Activated CD8-positive, alpha-beta T cell treated with anti-CD3 and anti-CD28 coated beads, Interleukin-2, amount 10 ng/mL, durations not matched to agents 7 days and 5 days (primary cell): ENCODE results near the gene PROM2. TPM values are rescaled to one million over a fixed set of nuclear protein-coding genes. Genes with fewer than 3 reads are reported as not detected.

Experiments
- ATAC-seq: fragments of 150-1000 bp; cut with Tn5 transposase; one replicate; pipeline ENCODE4 v1.10.0; 2021; ENCODE audit warnings: moderate library complexity
- CTCF ChIA-PET: fragments of 350-600 bp; sonication (Branson Sonifier 250); formaldehyde crosslinking; loops from one replicate; lab custom pipeline; 2021; ENCODE audit warnings: antibody characterized with exemption; lab: Charles Lee
- POLR2A ChIA-PET: fragments of 350-600 bp; sonication (Branson Sonifier 250); formaldehyde crosslinking; loops from one replicate; lab custom pipeline; 2021; ENCODE audit warnings: antibody characterized with exemption; lab: Charles Lee
- DNase-seq: peaks from one replicate; pipeline ENCODE4 v3.0.0-alpha.2; 2020
- H3K27ac Mint-ChIP-seq: one replicate; pipeline ENCODE4 v1.8.0; 2021; ENCODE audit warnings: mild to moderate bottlenecking, mixed read lengths
- H3K27me3 Mint-ChIP-seq: one replicate; pipeline ENCODE4 v1.8.0; 2021; ENCODE audit warnings: low read depth, mixed read lengths
- H3K36me3 Mint-ChIP-seq: one replicate; pipeline ENCODE4 v1.8.0; 2021; ENCODE audit warnings: low read depth, mixed read lengths
- H3K4me1 Mint-ChIP-seq: one replicate; pipeline ENCODE4 v1.8.0; 2021; ENCODE audit warnings: low read depth, mixed read lengths
- H3K4me3 Mint-ChIP-seq: one replicate; pipeline ENCODE4 v1.8.0; 2021; ENCODE audit warnings: mild to moderate bottlenecking, mixed read lengths
- H3K9me3 Mint-ChIP-seq: one replicate; pipeline ENCODE4 v1.8.0; 2022; ENCODE audit warnings: mixed read lengths; ENCODE audit not compliant: insufficient read depth
- total RNA-seq, 2 experiments: library from RNA; stranded (reverse); gene quantifications; one replicate each; pipeline ENCODE4 v1.2.3, GENCODE V29; 2021

PROM2 gene
- total RNA-seq, 2 experiments from 2014 or later: 0.34 to 0.47 TPM

DNA sequence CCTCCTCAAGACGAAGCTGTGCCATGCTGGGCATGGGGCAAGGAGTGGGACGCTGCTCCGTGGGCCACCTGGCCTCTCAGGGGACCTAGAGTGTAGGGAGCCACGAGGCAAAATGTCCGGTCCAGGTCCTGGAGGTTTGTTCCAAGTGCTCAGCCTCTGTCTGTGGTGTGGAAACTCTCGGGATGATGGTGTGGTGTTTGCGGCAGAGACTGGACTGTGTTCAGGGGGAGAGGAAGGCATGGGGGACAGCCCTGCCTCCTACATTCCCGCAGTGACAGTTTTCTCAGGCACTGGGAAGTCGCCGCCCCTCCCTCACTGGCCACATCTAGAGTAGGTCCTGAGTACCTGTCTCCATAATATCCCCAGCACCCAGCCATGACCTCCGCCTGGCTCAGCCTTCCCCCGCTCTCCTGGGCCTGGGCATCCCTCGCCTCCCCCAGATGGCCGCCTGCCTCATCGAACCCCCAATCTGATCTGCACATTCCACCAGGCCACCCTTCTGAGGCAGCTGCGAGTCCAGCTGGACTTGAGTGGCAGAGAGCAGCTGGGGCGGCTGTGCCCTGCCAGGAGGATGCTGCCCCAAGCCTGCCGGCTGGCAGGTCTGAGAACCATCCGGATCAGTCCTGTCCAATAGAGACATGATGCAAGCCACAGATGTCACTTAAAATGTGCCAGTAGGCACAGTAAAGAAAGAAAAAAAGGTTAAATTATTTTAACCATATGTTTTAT lies 29.1 kb downstream of the PROM2 start:
- ChIA-PET CTCF (no interaction called here), POLR2A (no interaction called here)
- H3K9me3 Mint-ChIP-seq: no peaks in the 10 kb centered on the region
- DNase-seq: no peak
- H3K4me3 Mint-ChIP-seq: no peak overlapping the region
- no peak overlapping the region for H3K27ac Mint-ChIP-seq
- no peaks in the 10 kb centered on the region for H3K36me3 Mint-ChIP-seq
- no peaks in the 10 kb centered on the region for H3K27me3 Mint-ChIP-seq
- H3K4me1 Mint-ChIP-seq: no peaks in the 10 kb centered on the region
- no peak for ATAC-seq

DNA sequence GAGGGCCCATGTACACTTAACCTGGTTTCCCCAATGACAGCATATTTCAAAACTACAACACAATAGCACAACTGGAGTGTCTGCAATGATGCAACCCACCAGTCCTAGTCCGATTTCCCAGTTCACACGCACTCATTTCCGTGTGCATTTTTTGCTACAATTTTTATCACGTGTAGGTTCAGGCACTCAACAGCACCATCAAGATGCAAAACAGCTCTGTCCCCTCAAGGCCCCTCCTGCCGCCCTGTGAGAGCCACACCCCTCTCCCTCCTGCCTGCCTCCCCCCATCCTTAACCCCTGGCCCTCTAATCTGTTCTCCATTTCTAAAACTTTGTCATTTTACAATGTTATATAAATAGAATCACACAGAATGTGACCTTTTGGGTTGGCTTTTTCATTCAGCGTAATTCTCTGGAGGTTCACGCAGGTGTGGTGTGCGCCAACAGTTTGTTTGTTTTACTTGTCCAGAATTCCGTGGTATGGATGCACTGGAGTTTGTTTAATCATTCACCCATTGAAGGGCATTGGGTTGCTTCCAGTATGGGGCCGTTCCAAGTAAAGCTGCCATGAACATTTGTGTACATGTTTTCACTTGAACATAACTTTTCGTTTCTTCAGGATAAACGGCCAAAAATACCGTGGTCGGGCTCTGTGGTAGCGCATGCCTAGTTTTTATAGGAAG lies 31.3 kb downstream of the PROM2 start:
- Mint-ChIP-seq H3K27me3 (no peaks in the 10 kb centered on the region), H3K4me1 (no peaks in the 10 kb centered on the region), H3K27ac (no peak overlapping the region), H3K9me3 (no peaks in the 10 kb centered on the region), H3K36me3 (no peaks in the 10 kb centered on the region), H3K4me3 (no peak overlapping the region)
- no peak for DNase-seq
- POLR2A ChIA-PET: no interaction called here
- ATAC-seq: no peak
- CTCF ChIA-PET: no interaction called here

DNA sequence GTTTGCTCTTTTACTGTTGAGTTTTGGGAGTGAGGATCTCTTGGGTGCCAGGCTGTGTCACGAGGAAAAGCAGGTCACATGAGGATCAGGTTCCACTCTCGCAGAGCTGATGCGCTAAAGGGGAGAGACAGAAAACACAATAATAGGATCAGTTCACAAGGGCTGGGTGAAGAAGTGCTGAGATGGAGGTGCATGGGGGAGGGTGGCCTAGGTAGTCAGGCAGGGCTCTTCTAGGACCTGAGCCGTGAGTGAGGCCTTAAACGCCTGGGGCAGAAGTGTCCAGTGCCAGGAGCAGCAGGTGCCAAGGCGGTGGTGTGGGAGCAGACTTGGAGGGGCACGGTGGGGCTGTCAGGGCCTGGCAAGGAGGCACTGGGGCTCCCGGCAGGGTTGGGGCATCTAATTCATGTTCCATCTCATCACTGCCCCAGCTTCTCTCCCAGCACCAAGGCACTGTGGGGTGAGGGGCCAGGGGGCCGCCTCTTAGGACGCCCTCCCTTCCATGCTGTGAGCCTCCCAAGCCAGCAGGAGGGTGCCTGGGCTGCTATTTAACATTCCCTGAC lies 32.2 kb downstream of the PROM2 start:
- ChIA-PET CTCF (no interaction called here), POLR2A (no interaction called here)
- H3K36me3 Mint-ChIP-seq: no peaks in the 10 kb centered on the region
- H3K4me3 Mint-ChIP-seq: no peak overlapping the region
- no peaks in the 10 kb centered on the region for H3K4me1 Mint-ChIP-seq
- H3K9me3 Mint-ChIP-seq: no peaks in the 10 kb centered on the region
- H3K27ac Mint-ChIP-seq: no peak overlapping the region
- no peaks in the 10 kb centered on the region for H3K27me3 Mint-ChIP-seq
- no peak for DNase-seq
- ATAC-seq: no peak

DNA sequence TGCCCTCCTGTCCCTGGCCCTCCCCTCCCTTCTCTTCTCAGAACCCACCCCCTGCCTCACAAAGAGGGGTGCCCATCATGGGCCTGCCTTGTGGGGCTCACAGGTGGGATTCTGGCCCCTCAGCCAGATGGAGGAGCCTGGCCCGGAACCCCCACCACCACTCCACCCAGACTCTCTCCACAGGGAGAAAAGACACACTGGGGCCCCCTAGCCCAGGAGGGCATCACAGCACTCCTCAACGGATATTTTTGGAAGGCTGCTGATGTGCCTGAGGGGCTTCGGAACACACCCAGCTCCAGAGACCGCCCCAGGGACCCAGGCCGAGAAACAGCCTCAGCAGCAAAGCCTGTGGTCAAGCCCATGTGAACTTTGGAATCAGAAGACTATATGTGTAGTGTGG lies 32.8 kb downstream of the PROM2 start:
- H3K9me3 Mint-ChIP-seq: no peaks in the 10 kb centered on the region
- H3K4me1 Mint-ChIP-seq: no peaks in the 10 kb centered on the region
- no peaks in the 10 kb centered on the region for H3K27me3 Mint-ChIP-seq
- ATAC-seq (no peak), DNase-seq (no peak)
- H3K36me3 Mint-ChIP-seq: no peaks in the 10 kb centered on the region
- no peak overlapping the region for H3K4me3 Mint-ChIP-seq
- H3K27ac Mint-ChIP-seq: no peak overlapping the region
- CTCF ChIA-PET: no interaction called here
- POLR2A ChIA-PET: no interaction called here

DNA sequence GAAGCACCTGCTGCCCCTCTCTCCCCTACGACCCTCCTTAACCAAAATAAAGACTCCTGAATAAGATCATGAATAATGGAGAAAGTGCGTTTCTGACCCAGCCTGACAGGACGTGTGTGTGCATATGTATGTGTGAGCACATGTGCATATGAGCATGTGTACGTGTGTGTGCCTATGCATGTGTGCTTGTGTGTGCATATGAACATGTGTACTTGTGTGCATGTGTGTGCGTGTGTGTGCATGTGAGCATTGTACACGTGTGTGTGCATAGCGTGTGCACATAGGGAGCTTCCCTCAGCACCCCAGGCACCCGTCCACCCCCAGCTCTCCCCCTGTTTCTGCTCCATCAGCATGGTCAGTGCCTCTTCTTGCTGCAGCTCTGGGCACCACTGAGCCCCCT lies 33.6 kb downstream of the PROM2 start:
- Mint-ChIP-seq H3K27ac (no peak overlapping the region), H3K9me3 (no peaks in the 10 kb centered on the region), H3K4me3 (no peak overlapping the region), H3K4me1 (no peaks in the 10 kb centered on the region), H3K36me3 (no peaks in the 10 kb centered on the region), H3K27me3 (no peaks in the 10 kb centered on the region)
- no peak for DNase-seq
- ChIA-PET POLR2A (no interaction called here), CTCF (no interaction called here)
- no peak for ATAC-seq

DNA sequence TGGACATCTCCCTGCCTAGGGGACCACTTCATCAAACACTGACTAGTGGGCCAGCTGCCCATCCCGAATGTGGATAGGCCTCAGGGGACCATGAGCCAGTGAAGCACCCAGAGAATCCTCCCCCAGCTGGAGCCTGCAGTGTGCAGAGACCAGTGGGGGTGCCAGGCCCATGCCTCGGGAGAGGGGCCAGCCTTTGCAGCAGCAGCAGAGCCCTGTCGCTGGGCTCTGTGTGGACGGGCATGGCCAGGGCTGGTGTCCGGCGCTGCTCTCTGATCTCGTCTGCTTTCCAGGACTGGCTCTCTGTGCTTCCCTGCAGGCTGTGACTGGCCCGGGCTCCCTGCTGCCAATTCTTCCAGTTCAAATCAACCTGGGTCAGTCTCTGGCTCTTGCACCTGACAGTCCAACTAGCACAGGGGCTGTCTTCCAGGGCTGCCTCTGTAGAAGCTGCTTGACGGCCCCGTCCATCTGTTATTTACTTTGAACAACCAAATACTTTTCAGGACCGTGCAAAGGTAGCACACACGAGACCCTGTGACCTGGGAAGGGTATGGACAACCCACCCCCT lies 34.3 kb downstream of the PROM2 start:
- Mint-ChIP-seq H3K27ac (no peak overlapping the region), H3K4me3 (no peak overlapping the region), H3K9me3 (no peaks in the 10 kb centered on the region), H3K36me3 (no peaks in the 10 kb centered on the region), H3K4me1 (no peaks in the 10 kb centered on the region), H3K27me3 (no peaks in the 10 kb centered on the region)
- ChIA-PET POLR2A (no interaction called here), CTCF (no interaction called here)
- ATAC-seq (no peak), DNase-seq (no peak)

DNA sequence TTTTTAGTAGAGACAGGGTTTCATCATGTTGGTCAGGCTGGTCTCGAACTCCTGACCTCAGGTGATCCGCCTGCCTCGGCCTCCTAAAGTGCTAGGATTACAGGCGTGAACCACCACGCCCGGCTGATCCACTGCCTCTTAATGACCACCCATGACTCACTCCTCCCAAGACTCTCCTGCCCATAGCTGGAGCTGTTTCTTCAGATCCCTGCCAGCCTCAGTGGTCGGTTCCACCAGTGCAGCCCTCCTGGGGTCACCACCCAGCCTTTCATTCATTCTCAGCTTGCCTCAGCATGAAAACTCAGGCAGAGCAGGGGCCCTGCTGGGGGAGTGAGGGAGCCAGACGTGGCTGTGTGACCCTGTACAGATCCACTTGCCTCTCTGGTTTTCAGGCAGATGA lies 35.4 kb downstream of the PROM2 start:
- Mint-ChIP-seq H3K9me3 (no peaks in the 10 kb centered on the region), H3K36me3 (no peaks in the 10 kb centered on the region), H3K27ac (no peak overlapping the region), H3K4me3 (no peak overlapping the region), H3K4me1 (no peaks in the 10 kb centered on the region), H3K27me3 (no peaks in the 10 kb centered on the region)
- ChIA-PET CTCF (no interaction called here), POLR2A (no interaction called here)
- ATAC-seq (no peak), DNase-seq (no peak)

DNA sequence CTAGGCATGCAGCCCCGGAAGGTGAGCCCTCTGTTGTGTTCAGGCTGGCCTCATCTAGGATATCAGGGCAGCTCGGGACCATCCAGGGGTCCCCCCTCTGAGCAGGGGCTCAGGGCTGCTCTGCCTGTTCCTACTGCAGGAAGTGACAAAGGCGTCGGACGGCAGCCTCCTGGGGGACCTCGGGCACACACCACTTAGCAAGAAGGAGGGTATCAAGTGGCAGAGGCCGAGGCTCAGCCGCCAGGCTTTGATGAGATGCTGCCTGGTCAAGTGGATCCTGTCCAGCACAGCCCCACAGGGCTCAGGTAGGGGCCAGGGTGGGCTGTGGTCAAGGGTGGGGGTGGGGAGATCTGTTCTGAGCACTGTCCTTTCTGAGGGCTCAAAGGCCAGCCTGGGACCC lies 36.0 kb downstream of the PROM2 start:
- CTCF ChIA-PET: no interaction called here
- POLR2A ChIA-PET: no interaction called here
- Mint-ChIP-seq H3K27me3 (no peaks in the 10 kb centered on the region), H3K9me3 (no peaks in the 10 kb centered on the region), H3K4me3 (no peak overlapping the region), H3K27ac (no peak overlapping the region), H3K4me1 (no peaks in the 10 kb centered on the region), H3K36me3 (no peaks in the 10 kb centered on the region)
- ATAC-seq: no peak
- no peak for DNase-seq

DNA sequence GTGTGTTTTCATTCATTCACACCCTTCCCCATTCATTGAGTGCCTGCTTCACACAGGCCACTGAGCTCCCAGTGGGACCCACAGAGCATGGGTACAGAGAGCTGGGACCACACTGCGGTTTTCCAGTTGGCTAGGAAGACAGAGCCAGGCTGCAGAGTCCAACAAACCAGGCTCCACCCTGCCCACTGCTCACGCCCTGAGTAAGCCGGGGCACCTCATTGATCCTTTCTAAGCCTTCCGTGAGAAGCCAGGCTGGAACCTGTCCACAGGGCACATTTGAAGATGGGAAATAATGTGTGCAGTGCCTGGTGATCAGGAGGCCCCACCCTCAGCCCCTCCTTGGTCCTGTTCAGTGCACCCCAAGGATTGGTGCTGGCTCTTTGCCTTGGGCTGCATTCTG lies 36.4 kb downstream of the PROM2 start:
- no peaks in the 10 kb centered on the region for H3K9me3 Mint-ChIP-seq
- H3K36me3 Mint-ChIP-seq: no peaks in the 10 kb centered on the region
- DNase-seq (no peak), ATAC-seq (no peak)
- ChIA-PET CTCF (no interaction called here), POLR2A (no interaction called here)
- H3K27me3 Mint-ChIP-seq: no peaks in the 10 kb centered on the region
- H3K27ac Mint-ChIP-seq: no peak overlapping the region
- H3K4me1 Mint-ChIP-seq: no peaks in the 10 kb centered on the region
- H3K4me3 Mint-ChIP-seq: no peak overlapping the region

DNA sequence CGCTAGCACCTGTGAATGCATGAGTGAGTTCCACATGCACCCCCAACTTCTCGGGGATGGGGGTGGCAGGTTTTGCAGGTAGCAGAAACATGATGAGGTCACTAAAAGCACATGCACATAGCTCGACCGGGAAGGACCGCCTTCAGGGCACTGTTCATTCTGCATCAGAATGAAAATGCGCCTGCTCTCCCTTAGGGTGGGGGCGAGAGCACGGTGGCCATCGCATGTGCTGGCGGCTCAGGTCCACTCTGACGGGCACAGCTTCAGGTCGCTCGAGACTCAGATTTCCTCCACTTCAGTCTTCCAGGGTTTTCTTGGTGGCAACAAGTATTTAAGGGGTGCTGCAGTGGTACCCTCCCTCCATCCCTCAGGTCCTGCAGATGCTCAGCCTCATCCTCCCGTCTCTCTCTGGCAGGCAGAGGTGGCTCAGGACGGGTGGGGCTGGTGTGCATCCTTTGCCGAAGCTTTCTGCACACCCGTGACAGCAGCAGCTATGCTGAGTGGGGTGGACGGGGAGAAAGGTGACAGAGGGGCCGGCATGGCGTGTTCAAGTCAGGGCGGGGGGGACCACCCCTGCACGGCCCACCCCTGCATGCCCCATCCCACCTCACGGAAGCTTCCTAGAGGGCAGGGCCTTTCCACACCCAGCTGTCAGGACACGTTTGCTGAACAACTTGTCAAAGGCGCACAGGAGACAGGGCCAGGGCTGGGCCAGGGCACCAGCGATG lies 37.7 kb downstream of the PROM2 start:
- ChIA-PET POLR2A (no interaction called here), CTCF (no interaction called here)
- H3K27ac Mint-ChIP-seq: no peak overlapping the region
- DNase-seq (no peak), ATAC-seq (no peak)
- H3K4me1 Mint-ChIP-seq: no peaks in the 10 kb centered on the region
- no peaks in the 10 kb centered on the region for H3K9me3 Mint-ChIP-seq
- no peak overlapping the region for H3K4me3 Mint-ChIP-seq
- no peaks in the 10 kb centered on the region for H3K27me3 Mint-ChIP-seq
- H3K36me3 Mint-ChIP-seq: no peaks in the 10 kb centered on the region

DNA sequence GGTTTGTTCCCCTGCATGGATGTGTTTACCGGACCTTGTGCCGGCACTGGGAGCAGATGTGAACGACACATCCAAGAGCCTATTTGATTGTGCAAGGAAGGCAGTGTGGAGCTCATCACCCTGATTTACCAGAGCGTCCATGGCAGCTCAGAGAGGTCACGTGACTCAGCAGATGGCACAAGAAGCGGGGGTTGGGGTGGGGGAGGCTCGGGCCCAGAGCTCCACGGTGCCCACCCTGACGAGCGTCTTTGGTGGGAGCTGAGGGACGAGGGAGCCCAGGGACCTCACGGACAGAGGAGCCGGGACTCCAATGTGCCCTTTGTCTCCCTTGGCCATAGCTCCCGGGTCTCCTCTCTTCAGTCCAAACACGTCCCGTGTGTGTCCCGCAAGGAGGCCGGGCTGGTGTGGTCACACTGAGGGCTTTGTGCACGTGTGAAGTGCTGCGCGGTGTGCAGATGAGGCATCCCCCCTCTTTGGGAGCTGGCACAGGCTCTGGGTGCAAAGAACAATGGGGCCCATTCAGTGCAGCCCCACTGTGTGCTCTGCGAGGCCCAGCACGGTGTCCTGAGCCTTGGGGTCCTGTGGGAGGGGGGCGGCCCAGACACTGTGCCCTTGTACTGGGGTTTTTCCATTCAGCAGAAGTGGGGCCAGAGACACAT lies 38.4 kb downstream of the PROM2 start:
- Mint-ChIP-seq H3K27ac (no peak overlapping the region), H3K27me3 (no peaks in the 10 kb centered on the region), H3K36me3 (no peaks in the 10 kb centered on the region), H3K4me3 (no peak overlapping the region), H3K4me1 (no peaks in the 10 kb centered on the region), H3K9me3 (no peaks in the 10 kb centered on the region)
- CTCF ChIA-PET: no interaction called here
- ATAC-seq: no peak
- POLR2A ChIA-PET: no interaction called here
- no peak for DNase-seq
